ENCODE measurements around the gene STPG1. TPM values are rescaled to one million over a fixed set of nuclear protein-coding genes. Genes with fewer than 3 reads are reported as not detected.
A peak's percentile ranks its signal among the peaks of the same experiment; 100 is the strongest.

The STPG1 gene
- total RNA-seq, 3 donors from 2014 or later: 15.9 to 25.4 (median 17.9) TPM

DNA sequence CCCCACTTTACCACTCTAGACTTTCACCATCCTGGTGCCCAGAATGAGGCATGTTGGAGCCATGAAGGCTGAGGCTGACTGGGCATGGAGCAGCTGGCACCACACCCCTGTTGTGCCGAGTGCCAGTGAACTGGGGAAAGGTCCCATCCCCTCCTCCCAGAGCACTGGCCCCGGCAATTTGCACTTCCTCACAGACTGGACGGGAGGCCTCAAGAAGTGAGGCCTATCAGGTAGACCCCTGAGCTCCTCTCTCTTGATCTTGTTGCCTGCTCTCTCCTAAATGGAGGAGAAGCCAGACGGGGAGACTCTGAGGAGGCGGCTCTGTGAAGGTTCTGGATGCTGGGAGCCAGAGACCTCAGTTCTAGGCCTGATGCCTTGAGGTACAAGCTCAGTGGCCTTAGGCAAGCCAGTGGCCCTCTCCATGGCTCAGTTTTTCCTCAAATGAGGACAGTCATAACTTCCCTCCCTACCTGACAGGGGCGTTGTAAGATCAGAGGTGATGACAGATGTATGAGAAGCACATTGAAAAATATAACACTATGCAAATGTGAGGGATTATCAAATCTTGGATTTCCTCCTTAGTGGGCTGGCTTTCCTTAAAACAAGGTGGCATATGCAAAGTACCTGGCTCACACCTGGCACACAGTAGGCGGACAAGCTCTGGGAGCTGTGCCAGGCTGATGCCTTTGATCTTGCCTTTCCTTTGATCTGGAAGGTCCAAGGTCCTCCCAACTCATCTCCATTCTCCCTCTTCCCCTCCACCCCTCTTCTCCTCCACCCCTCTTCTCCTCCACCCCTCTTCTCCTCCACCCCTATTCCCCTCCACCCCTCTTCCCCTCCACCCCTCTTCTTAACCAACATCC is 87.8 kb downstream of the STPG1 start:
- no peaks in the 10 kb centered on the region for H3K9me3 ChIP-seq
- no peaks in the 10 kb centered on the region for H3K4me1 ChIP-seq (ENCODE audit: low read depth)
- DNase-seq (peak in 1 of 3 donors; percentile 5), ATAC-seq (no peak)
- H3K4me3 ChIP-seq: no peak overlapping the region
- no peaks in the 10 kb centered on the region for H3K36me3 ChIP-seq (ENCODE audit: low read depth)
- intact Hi-C loops (cut with DNase I, micrococcal nuclease): no loop called here
- TF ChIP-seq, protein P1, sequence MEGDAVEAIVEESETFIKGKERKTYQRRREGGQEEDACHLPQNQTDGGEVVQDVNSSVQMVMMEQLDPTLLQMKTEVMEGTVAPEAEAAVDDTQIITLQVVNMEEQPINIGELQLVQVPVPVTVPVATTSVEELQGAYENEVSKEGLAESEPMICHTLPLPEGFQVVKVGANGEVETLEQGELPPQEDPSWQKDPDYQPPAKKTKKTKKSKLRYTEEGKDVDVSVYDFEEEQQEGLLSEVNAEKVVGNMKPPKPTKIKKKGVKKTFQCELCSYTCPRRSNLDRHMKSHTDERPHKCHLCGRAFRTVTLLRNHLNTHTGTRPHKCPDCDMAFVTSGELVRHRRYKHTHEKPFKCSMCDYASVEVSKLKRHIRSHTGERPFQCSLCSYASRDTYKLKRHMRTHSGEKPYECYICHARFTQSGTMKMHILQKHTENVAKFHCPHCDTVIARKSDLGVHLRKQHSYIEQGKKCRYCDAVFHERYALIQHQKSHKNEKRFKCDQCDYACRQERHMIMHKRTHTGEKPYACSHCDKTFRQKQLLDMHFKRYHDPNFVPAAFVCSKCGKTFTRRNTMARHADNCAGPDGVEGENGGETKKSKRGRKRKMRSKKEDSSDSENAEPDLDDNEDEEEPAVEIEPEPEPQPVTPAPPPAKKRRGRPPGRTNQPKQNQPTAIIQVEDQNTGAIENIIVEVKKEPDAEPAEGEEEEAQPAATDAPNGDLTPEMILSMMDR (IDR thresholded peaks at IDR 0.05): no peak

DNA sequence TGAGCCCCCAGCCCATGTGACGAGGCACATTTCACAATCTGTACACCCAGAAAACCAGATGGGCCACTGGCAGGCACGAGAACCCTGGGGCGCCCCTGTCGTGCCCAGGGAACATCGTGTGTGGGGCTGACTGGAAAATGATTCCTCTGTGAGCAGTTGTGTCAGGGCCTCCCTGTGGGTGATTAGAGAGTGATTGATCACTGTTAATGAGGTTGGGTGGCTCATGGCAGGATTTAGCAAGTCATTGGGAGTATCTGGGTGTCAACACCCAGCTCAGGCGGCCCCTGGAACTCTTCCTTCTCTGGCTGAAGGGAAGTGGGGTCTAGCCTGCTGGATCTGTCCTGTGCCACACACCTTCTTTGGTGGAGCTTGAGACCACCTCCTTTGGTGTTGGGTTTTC is 88.7 kb downstream of the STPG1 start:
- no peaks in the 10 kb centered on the region for H3K36me3 ChIP-seq (ENCODE audit: low read depth)
- TF ChIP-seq, protein P1 (IDR thresholded peaks at IDR 0.05): no peak
- ATAC-seq (no peak), DNase-seq (no peak)
- no peak overlapping the region for H3K4me3 ChIP-seq
- no peaks in the 10 kb centered on the region for H3K9me3 ChIP-seq
- no peaks in the 10 kb centered on the region for H3K4me1 ChIP-seq (ENCODE audit: low read depth)
- intact Hi-C loops (cut with DNase I, micrococcal nuclease): no loop called here

DNA sequence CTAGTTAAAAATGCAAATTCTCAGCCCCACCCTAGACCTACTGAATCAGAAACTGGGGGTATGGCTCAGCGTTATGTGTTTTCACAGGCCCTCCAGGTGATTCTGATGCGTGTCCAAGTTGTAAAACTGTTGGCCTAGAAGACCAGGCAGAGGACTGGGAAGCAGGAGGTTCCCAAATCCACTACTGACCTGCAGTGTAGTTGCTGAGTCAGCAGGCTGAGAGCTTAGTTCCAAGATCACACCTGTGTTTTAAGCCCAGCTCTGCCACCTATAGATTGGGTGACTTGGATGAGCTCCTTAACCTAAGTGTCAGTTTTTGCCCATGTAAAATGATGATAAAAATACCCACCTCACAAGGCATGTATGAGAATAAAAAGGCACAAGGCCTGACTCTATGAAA is 90.3 kb downstream of the STPG1 start:
- Histone ChIP-seq H3K9me3 (no peaks in the 10 kb centered on the region), H3K4me1 (ENCODE audit: low read depth) (peaks cover 10% of the 10 kb centered on the region), H3K4me3 (no peak overlapping the region), H3K36me3 (ENCODE audit: low read depth) (no peaks in the 10 kb centered on the region)
- TF ChIP-seq, protein P1 (IDR thresholded peaks at IDR 0.05): no peak
- intact Hi-C loops (cut with DNase I, micrococcal nuclease): no loop called here
- ATAC-seq (no peak), DNase-seq (peak in 1 of 3 donors; percentile 6)

DNA sequence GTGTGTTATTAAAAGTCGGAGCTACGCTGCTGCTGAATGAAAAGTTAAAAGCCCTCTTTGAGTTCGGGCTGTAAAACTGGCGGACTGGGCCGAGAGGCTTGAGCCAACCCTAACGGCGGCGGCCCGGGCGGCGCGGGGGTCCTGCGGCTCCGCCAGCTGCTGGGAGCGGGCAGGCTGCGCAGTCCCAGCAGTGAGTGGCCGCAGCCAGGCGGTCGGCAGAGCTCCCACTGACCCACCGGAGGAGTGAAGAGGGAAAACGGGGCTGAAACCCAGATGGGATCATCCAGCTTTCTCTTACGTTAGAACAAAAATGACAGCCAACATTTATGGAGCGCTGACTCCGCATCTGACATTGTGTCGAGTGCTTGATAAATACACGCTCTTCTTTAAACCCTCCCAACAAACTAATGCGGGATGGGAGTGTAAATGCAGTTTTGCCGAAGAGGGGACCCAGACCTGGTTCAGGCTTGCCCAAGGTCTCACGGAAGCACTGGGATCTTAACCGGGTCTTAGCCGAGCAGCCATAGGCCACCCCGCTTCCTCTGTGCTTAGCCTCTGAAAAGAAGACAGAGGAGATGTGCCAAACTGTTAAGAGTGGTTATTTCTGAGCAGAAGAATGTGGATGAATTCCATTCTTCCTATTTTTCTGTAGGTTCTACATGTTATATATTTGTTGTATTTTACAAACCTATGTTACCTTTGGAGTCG is 91.0 kb downstream of the STPG1 start:
- intact Hi-C loops (cut with DNase I, micrococcal nuclease): no loop called here
- DNase-seq (peak in 1 of 3 donors; percentile 3), ATAC-seq (no peak)
- Histone ChIP-seq H3K4me1 (ENCODE audit: low read depth) (peaks cover 10% of the 10 kb centered on the region), H3K9me3 (no peaks in the 10 kb centered on the region), H3K36me3 (ENCODE audit: low read depth) (no peaks in the 10 kb centered on the region), H3K4me3 (peak overlapping the region; percentile 7)
- TF ChIP-seq, protein P1 (IDR thresholded peaks at IDR 0.05): no peak

DNA sequence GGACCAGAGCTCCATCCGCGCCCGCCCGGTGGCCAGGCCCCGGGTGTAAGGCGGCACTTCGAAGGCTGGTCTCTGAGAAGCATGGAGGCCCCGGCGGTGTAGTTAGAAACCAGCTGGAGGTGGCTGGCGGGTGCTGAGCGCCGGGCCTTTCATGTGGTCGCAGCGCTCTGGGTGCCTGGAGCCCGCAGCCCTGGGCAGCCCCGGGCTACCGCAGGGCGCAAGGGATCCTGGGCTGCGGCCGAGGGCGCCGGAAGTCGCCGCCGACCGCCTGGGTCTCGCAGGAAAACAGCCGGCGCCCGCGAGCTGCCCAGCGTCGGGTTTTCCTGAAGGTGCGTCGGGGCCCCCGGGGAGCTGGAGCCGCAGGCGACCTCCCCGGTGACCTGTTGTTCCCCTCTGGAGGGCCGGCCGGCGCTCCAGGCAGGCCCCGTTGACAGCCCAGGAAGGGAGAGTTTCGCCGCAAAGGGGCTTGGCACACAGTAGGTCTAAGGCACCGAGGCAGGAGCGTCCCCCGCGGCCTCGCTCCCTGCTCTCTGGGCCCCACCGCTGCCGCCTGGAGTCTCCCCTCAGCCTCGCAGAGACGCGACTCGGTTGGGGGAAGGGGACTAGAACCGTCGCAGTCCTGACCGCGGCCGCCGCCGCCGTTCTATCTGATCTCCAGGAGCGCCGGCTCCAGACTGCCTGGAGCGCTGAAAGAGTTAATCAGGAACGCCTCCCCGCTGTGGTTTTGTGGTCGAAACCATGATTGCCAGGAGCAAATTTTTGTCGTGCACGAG is 91.7 kb downstream of the STPG1 start:
- peak; percentile 79 for ATAC-seq
- peak overlapping the region; percentile 7 for H3K4me3 ChIP-seq
- H3K36me3 ChIP-seq (ENCODE audit: low read depth): no peaks in the 10 kb centered on the region
- TF ChIP-seq, protein P1 (IDR thresholded peaks at IDR 0.05): no peak
- H3K4me1 ChIP-seq (ENCODE audit: low read depth): peaks cover 10% of the 10 kb centered on the region
- intact Hi-C loops (cut with DNase I, micrococcal nuclease): no loop called here
- peak; percentile 64 to 74 (median 70) for DNase-seq
- H3K9me3 ChIP-seq: no peaks in the 10 kb centered on the region

Data from mucosa of descending colon (tissue), 3 donors.